Bronchial epithelial cell (primary cell): ENCODE results near the gene REEP3. TPM values are rescaled to one million over a fixed set of nuclear protein-coding genes. Genes with fewer than 3 reads are reported as not detected.
"Not testable (repeated sequence)": the region's sequence is repeated elsewhere in the genome, so short reads cannot be mapped to it uniquely, and the experiment has no call there.

Source experiments
- DNase-seq: peaks from one replicate; pipeline ENCODE4 v3.0.0-alpha.2; 2010; ENCODE audit warnings: low read depth
- FAIRE-seq: peaks from 2 replicates; lab custom pipeline; 2011; peaks lifted over from hg19 to GRCh38; lab: Jason Lieb, UNC
- H3K27me3 ChIP-seq: 2 replicates; pipeline ENCODE4 v1.5.1; 2011; ENCODE audit warnings: low read length; ENCODE audit not compliant: control insufficient read depth, insufficient read depth
- H3K36me3 ChIP-seq: 2 replicates; pipeline ENCODE4 v1.5.1; 2011; ENCODE audit warnings: low read length; ENCODE audit not compliant: control insufficient read depth, insufficient read depth
- H3K4me3 ChIP-seq: 2 replicates; pipeline ENCODE4 v1.5.1; 2011; ENCODE audit warnings: mild to moderate bottlenecking, low read depth, low read length, control low read depth
- total RNA-seq: library from RNA; depleted of rRNA; stranded (reverse); fragments of >200 nt; gene quantifications from 2 replicates; pipeline ENCODE4 v1.2.1, GENCODE V29; 2014
- TF ChIP-seq, protein P1 (sequence below): IDR thresholded peaks from 2 replicates; pipeline ENCODE4 v1.5.1; 2011; ENCODE audit warnings: mild to moderate bottlenecking, moderate library complexity, low read length, control low read depth, inconsistent platforms; ENCODE audit not compliant: insufficient read depth, severe bottlenecking

Gene REEP3
- total RNA-seq, 1 donor from 2014 or later = 52.1 TPM

GRCh38 chr10:63563623-63564022, 42.4 kb downstream of the REEP3 start:
- H3K4me3 ChIP-seq = no peak overlapping the region
- DNase-seq (no peak), FAIRE-seq (no peak)
- no peaks in the 10 kb centered on the region for H3K36me3 ChIP-seq
- TF ChIP-seq, protein P1, sequence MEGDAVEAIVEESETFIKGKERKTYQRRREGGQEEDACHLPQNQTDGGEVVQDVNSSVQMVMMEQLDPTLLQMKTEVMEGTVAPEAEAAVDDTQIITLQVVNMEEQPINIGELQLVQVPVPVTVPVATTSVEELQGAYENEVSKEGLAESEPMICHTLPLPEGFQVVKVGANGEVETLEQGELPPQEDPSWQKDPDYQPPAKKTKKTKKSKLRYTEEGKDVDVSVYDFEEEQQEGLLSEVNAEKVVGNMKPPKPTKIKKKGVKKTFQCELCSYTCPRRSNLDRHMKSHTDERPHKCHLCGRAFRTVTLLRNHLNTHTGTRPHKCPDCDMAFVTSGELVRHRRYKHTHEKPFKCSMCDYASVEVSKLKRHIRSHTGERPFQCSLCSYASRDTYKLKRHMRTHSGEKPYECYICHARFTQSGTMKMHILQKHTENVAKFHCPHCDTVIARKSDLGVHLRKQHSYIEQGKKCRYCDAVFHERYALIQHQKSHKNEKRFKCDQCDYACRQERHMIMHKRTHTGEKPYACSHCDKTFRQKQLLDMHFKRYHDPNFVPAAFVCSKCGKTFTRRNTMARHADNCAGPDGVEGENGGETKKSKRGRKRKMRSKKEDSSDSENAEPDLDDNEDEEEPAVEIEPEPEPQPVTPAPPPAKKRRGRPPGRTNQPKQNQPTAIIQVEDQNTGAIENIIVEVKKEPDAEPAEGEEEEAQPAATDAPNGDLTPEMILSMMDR = no peak
- H3K27me3 ChIP-seq = no peaks in the 10 kb centered on the region

GRCh38 chr10:63564731-63565130, 43.5 kb downstream of the REEP3 start:
- H3K36me3 ChIP-seq, DNase-seq, H3K27me3 ChIP-seq, H3K4me3 ChIP-seq, FAIRE-seq: not testable (repeated sequence)

DNA sequence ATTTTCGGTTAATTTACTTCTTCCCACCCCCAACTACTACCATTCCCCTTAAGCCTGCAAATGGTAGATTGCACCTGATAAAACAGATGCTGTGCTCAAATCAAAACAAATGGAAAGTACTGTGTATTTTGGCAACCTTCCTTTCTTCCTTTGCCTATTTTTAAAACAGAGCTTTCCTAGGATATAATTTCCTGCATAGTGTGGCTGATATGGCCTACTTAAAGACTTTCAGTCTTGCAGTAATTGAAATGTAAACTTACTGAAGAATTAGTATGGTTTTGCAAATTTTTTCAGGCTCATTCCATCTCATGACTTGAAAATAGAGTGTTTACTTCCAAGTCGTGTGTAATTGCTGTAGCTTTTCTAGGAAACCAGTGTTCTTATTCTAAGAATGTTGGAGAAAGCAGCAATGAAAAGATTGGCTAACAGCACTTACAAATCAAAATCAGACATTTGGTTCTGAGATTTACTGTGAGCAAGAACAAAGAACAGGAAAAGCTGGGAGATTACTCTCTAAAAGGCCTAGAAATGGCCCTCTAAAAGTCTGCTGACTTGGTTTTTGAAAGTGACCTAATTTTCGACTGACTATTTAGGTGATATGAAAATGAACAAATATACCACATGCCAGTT, 52.0 kb downstream of the REEP3 start:
- no peak overlapping the region for H3K4me3 ChIP-seq
- DNase-seq (no peak), FAIRE-seq (no peak)
- no peaks in the 10 kb centered on the region for H3K27me3 ChIP-seq
- TF ChIP-seq, protein P1 = no peak
- peaks cover 2% of the 10 kb centered on the region for H3K36me3 ChIP-seq

GRCh38 chr10:63574011-63574410, 52.8 kb downstream of the REEP3 start:
- no peak overlapping the region for H3K4me3 ChIP-seq
- DNase-seq (no peak), FAIRE-seq (no peak)
- peaks cover 3% of the 10 kb centered on the region for H3K36me3 ChIP-seq
- H3K27me3 ChIP-seq = no peaks in the 10 kb centered on the region
- TF ChIP-seq, protein P1 = no peak

DNA sequence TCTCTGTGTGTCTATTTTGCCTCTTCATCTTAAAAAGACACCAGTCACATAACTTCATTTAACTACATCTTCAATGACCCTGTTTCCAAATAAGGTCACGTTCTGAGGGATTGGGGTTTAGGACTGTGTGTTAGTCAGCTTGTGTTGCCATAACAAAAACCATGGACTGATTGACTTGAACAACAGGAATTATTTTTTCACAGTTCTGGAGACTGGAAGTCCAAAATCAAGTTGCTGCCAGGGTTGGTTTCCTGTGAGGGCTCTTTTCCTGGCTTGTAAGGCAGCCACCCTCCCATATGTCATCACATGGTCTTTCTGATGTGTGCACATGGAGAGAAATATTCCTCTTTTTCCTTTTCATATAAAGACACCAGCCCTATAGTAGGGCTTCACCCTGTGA, 55.3 kb downstream of the REEP3 start:
- DNase-seq = no peak
- no peak for FAIRE-seq
- H3K36me3 ChIP-seq = peaks cover 2% of the 10 kb centered on the region
- TF ChIP-seq, protein P1 = no peak
- H3K4me3 ChIP-seq = no peak overlapping the region
- H3K27me3 ChIP-seq = no peaks in the 10 kb centered on the region

DNA sequence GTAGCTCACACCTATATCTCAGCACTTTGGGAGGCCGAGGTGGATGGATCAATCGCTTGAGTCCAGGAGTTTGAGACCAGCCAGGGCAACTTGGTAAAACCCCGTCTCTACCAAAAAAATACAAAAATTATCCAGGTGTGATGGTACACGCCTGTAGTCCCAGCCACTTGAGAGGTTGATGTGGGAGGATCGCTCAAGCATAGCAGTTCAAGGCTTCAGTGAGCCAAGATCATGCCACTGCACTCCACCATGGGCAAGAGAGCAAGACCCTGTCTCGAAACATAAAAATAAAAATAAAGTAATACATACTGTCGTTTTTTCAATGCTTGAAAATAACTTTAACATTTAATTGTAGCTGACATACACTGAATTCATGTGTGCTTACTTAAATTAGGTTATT, 57.3 kb downstream of the REEP3 start:
- no peak for FAIRE-seq
- DNase-seq = no peak
- no peaks in the 10 kb centered on the region for H3K27me3 ChIP-seq
- TF ChIP-seq, protein P1 = no peak
- no peak overlapping the region for H3K4me3 ChIP-seq
- H3K36me3 ChIP-seq = peaks cover 2% of the 10 kb centered on the region
